Measurements from ENCODE around the gene STRN4.

STRN4 gene

DNA sequence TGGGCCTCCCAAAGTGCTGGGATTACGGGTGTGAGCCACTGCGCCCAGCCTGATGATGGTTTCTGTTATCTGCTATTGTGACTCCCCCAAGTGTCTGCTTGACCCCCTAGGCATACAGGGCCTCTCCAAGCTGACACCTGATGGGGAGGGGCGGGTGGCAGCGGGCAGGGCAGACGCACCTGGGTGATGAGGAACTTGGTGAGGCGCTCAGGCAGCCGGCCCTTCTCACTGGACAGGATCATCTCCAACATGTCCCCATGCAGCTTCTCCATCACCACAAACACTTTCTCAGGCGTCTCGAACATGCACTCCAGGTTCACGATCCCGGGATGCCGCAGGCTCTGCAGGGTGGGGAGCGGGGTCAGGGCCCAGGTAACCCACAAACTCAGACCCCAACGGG, 56.9 kb downstream of the STRN4 start:
- Histone ChIP-seq H3K27me3 (replicated peaks; ENCODE audit: insufficient read depth, low read length) (no peaks in the 10 kb centered on the region), H3K79me2 (ENCODE audit: low read length) (peaks cover 51% of the 10 kb centered on the region), H3K9me3 (replicated peaks; ENCODE audit: insufficient read depth, low read length) (no peaks in the 10 kb centered on the region), H3K4me2 (ENCODE audit: low read depth, low read length) (no peak overlapping the region), H3K4me3 (ENCODE audit: low read length) (no peak overlapping the region), H3F3A (ENCODE audit: insufficient read depth, low read length) (peaks cover 2% of the 10 kb centered on the region; the same call in 1 of the 2 replicates), H2AFZ (ENCODE audit: low read length) (no peak overlapping the region), H3K4me1 (ENCODE audit: low read length) (no peaks in the 10 kb centered on the region), H3K27ac (ENCODE audit: low read length) (no peak overlapping the region), H3K36me3 (replicated peaks; ENCODE audit: insufficient read depth, low read length) (peaks cover 23% of the 10 kb centered on the region), H3K9ac (ENCODE audit: low read length) (no peak overlapping the region), H4K20me1 (ENCODE audit: insufficient read depth, low read length) (no peaks in the 10 kb centered on the region), H3K9me2 (replicated peaks; ENCODE audit: insufficient read depth, low read length) (no peaks in the 10 kb centered on the region)
- TF ChIP-seq EZH2 (optimal IDR thresholded peaks at IDR 0.05; ENCODE audit: low read depth, low read length) (no peak), EZH2phosphoT487 (IDR thresholded peaks at IDR 0.05; ENCODE audit: low read length) (no peak)
- TF ChIP-seq, protein P1, sequence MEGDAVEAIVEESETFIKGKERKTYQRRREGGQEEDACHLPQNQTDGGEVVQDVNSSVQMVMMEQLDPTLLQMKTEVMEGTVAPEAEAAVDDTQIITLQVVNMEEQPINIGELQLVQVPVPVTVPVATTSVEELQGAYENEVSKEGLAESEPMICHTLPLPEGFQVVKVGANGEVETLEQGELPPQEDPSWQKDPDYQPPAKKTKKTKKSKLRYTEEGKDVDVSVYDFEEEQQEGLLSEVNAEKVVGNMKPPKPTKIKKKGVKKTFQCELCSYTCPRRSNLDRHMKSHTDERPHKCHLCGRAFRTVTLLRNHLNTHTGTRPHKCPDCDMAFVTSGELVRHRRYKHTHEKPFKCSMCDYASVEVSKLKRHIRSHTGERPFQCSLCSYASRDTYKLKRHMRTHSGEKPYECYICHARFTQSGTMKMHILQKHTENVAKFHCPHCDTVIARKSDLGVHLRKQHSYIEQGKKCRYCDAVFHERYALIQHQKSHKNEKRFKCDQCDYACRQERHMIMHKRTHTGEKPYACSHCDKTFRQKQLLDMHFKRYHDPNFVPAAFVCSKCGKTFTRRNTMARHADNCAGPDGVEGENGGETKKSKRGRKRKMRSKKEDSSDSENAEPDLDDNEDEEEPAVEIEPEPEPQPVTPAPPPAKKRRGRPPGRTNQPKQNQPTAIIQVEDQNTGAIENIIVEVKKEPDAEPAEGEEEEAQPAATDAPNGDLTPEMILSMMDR (IDR thresholded peaks at IDR 0.05; ENCODE audit: low read length) = no peak
- DNase-seq = no peak

GRCh38 chr19:46687438-46688145, 58.7 kb downstream of the STRN4 start:
- Histone ChIP-seq H3F3A (ENCODE audit: insufficient read depth, low read length) (peaks cover under 1% of the 10 kb centered on the region; the same call in 1 of the 2 replicates), H3K79me2 (ENCODE audit: low read length) (peaks cover 49% of the 10 kb centered on the region), H3K27me3 (replicated peaks; ENCODE audit: insufficient read depth, low read length) (no peaks in the 10 kb centered on the region), H4K20me1 (ENCODE audit: insufficient read depth, low read length) (no peaks in the 10 kb centered on the region), H3K9me3 (replicated peaks; ENCODE audit: insufficient read depth, low read length) (no peaks in the 10 kb centered on the region), H3K27ac (ENCODE audit: low read length) (no peak overlapping the region), H2AFZ (ENCODE audit: low read length) (no peak overlapping the region), H3K9ac (ENCODE audit: low read length) (no peak overlapping the region), H3K4me3 (ENCODE audit: low read length) (no peak overlapping the region), H3K4me1 (ENCODE audit: low read length) (no peaks in the 10 kb centered on the region), H3K36me3 (replicated peaks; ENCODE audit: insufficient read depth, low read length) (peaks cover 14% of the 10 kb centered on the region), H3K9me2 (replicated peaks; ENCODE audit: insufficient read depth, low read length) (no peaks in the 10 kb centered on the region), H3K4me2 (ENCODE audit: low read depth, low read length) (no peak overlapping the region)
- no peak for DNase-seq
- TF ChIP-seq EZH2phosphoT487 (IDR thresholded peaks at IDR 0.05; ENCODE audit: low read length) (no peak), EZH2 (optimal IDR thresholded peaks at IDR 0.05; ENCODE audit: low read depth, low read length) (no peak)
- TF ChIP-seq, protein P1 (IDR thresholded peaks at IDR 0.05; ENCODE audit: low read length) = no peak

GRCh38 chr19:46685189-46685588, 61.1 kb downstream of the STRN4 start:
- Histone ChIP-seq H3K9me2 (replicated peaks; ENCODE audit: insufficient read depth, low read length) (no peaks in the 10 kb centered on the region), H3K9ac (ENCODE audit: low read length) (no peak overlapping the region), H3K79me2 (ENCODE audit: low read length) (peaks cover 28% of the 10 kb centered on the region), H2AFZ (ENCODE audit: low read length) (no peak overlapping the region), H3F3A (ENCODE audit: insufficient read depth, low read length) (no peaks in the 10 kb centered on the region), H3K4me2 (ENCODE audit: low read depth, low read length) (no peak overlapping the region), H3K9me3 (replicated peaks; ENCODE audit: insufficient read depth, low read length) (no peaks in the 10 kb centered on the region), H3K4me3 (ENCODE audit: low read length) (no peak overlapping the region), H3K4me1 (ENCODE audit: low read length) (no peaks in the 10 kb centered on the region), H4K20me1 (ENCODE audit: insufficient read depth, low read length) (no peaks in the 10 kb centered on the region), H3K36me3 (replicated peaks; ENCODE audit: insufficient read depth, low read length) (peaks cover 8% of the 10 kb centered on the region), H3K27ac (ENCODE audit: low read length) (no peak overlapping the region), H3K27me3 (replicated peaks; ENCODE audit: insufficient read depth, low read length) (no peaks in the 10 kb centered on the region)
- TF ChIP-seq EZH2phosphoT487 (IDR thresholded peaks at IDR 0.05; ENCODE audit: low read length) = no peak
- TF ChIP-seq, protein P1 (IDR thresholded peaks at IDR 0.05; ENCODE audit: low read length) = no peak
- no peak for TF ChIP-seq EZH2 (optimal IDR thresholded peaks at IDR 0.05; ENCODE audit: low read depth, low read length)
- DNase-seq = no peak

All from MM.1S (cell line).